NCI-H226 (cell line): ENCODE measurements around the gene PARD3B.
"Not testable (repeated sequence)": the region's sequence is repeated elsewhere in the genome, so short reads cannot be mapped to it uniquely, and the experiment has no call there.

ENCODE experiments used
- DNase-seq: peaks from one replicate; pipeline ENCODE4 v3.0.0-alpha.2; 2015

The PARD3B gene

GRCh38 chr2:204545861-204546735, 823 bp downstream of the PARD3B start:
- no peak for DNase-seq

GRCh38 chr2:204550751-204551511, 5.7 kb downstream of the PARD3B start:
- DNase-seq, result peak; percentile 24

- DNase-seq, result no peak
Observed at GRCh38 chr2:204551512-204551863, 6.2 kb downstream of the PARD3B start.

GRCh38 chr2:204557604-204558003, 12.3 kb downstream of the PARD3B start:
- DNase-seq, result no peak

- DNase-seq, result not testable (repeated sequence)
Observed at GRCh38 chr2:204559358-204559757, 14.1 kb downstream of the PARD3B start.

- no peak for DNase-seq
Observed at GRCh38 chr2:204560902-204561301, 15.6 kb downstream of the PARD3B start.

GRCh38 chr2:204561771-204562170, 16.5 kb downstream of the PARD3B start:
- DNase-seq, result no peak

GRCh38 chr2:204566439-204566838, 21.2 kb downstream of the PARD3B start:
- DNase-seq, result no peak

GRCh38 chr2:204570421-204570820, 25.1 kb downstream of the PARD3B start:
- no peak for DNase-seq

- DNase-seq, result no peak
Observed at GRCh38 chr2:204571041-204571440, 25.8 kb downstream of the PARD3B start.

GRCh38 chr2:204571911-204572310, 26.6 kb downstream of the PARD3B start:
- DNase-seq, result no peak

GRCh38 chr2:204573221-204573620, 27.9 kb downstream of the PARD3B start:
- DNase-seq, result no peak

GRCh38 chr2:204574486-204574885, 29.2 kb downstream of the PARD3B start:
- DNase-seq, result no peak

- no peak for DNase-seq
Observed at GRCh38 chr2:204575463-204575862, 30.2 kb downstream of the PARD3B start.

GRCh38 chr2:204576362-204576979, 31.2 kb downstream of the PARD3B start:
- DNase-seq, result no peak

GRCh38 chr2:204578928-204579598, 33.8 kb downstream of the PARD3B start:
- DNase-seq, result no peak

- no peak for DNase-seq
Observed at GRCh38 chr2:204581946-204582345, 36.7 kb downstream of the PARD3B start.

GRCh38 chr2:204583773-204584172, 38.5 kb downstream of the PARD3B start:
- no peak for DNase-seq

GRCh38 chr2:204585930-204586329, 40.7 kb downstream of the PARD3B start:
- DNase-seq, result no peak

GRCh38 chr2:204586444-204587180, 41.3 kb downstream of the PARD3B start:
- DNase-seq, result no peak

- no peak for DNase-seq
Observed at GRCh38 chr2:204590063-204590462, 44.8 kb downstream of the PARD3B start.

GRCh38 chr2:204591225-204591624, 46.0 kb downstream of the PARD3B start:
- DNase-seq, result no peak
